Measurements from ENCODE around the gene MTHFD2L.
"Not testable (repeated sequence)": the region's sequence is repeated elsewhere in the genome, so short reads cannot be mapped to it uniquely, and the experiment has no call there.

Gene MTHFD2L

DNA sequence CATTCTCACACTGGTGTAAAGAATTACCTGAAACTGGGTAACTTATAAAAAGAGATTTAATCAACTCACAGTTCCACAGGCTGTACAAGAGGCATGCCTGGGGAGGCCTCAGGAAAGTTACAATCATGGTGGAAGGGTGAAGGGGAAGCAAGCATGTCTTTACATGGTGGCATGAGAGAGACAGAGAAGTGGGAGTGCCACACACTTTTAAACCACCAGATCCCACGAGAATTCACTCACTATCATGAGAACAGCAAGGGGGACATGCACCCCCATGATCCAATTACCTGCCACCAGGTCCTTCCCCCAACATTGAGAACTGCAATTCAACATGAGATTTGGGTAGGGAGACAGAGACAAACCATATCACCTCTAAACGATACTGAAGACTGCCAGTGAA is 173.3 kb downstream of the MTHFD2L start:
- TF ChIP-seq, protein P1, sequence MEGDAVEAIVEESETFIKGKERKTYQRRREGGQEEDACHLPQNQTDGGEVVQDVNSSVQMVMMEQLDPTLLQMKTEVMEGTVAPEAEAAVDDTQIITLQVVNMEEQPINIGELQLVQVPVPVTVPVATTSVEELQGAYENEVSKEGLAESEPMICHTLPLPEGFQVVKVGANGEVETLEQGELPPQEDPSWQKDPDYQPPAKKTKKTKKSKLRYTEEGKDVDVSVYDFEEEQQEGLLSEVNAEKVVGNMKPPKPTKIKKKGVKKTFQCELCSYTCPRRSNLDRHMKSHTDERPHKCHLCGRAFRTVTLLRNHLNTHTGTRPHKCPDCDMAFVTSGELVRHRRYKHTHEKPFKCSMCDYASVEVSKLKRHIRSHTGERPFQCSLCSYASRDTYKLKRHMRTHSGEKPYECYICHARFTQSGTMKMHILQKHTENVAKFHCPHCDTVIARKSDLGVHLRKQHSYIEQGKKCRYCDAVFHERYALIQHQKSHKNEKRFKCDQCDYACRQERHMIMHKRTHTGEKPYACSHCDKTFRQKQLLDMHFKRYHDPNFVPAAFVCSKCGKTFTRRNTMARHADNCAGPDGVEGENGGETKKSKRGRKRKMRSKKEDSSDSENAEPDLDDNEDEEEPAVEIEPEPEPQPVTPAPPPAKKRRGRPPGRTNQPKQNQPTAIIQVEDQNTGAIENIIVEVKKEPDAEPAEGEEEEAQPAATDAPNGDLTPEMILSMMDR (IDR thresholded peaks at IDR 0.05; ENCODE audit: low read depth, low read length): no peak
- DNase-seq (ENCODE audit: extremely low read depth, low read depth): no peak

GRCh38 chr4:74331944-74332343 is 174.0 kb downstream of the MTHFD2L start:
- DNase-seq (ENCODE audit: extremely low read depth, low read depth): no peak
- TF ChIP-seq, protein P1 (IDR thresholded peaks at IDR 0.05; ENCODE audit: low read depth, low read length): no peak

DNA sequence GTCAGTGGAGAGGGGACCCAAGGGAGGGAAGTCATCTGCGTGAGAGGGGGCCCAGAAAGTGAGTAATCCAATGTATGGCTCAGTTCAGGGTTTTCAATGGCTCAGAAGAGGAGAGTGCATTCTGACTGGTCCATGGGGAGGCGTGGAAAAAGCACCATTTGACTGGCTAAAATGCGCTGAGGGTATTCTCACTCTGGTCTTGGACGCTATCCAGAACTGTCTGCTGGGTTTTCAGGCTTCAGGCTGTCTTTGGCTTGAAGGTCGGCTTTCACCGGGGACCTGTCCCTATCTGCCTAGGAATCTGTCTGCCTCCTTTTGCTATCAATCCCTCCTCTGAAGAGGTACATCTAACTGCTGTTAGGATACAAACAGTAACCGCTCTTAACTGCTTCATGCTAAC is 176.7 kb downstream of the MTHFD2L start:
- no peak for DNase-seq (ENCODE audit: extremely low read depth, low read depth)
- TF ChIP-seq, protein P1 (IDR thresholded peaks at IDR 0.05; ENCODE audit: low read depth, low read length): no peak

DNA sequence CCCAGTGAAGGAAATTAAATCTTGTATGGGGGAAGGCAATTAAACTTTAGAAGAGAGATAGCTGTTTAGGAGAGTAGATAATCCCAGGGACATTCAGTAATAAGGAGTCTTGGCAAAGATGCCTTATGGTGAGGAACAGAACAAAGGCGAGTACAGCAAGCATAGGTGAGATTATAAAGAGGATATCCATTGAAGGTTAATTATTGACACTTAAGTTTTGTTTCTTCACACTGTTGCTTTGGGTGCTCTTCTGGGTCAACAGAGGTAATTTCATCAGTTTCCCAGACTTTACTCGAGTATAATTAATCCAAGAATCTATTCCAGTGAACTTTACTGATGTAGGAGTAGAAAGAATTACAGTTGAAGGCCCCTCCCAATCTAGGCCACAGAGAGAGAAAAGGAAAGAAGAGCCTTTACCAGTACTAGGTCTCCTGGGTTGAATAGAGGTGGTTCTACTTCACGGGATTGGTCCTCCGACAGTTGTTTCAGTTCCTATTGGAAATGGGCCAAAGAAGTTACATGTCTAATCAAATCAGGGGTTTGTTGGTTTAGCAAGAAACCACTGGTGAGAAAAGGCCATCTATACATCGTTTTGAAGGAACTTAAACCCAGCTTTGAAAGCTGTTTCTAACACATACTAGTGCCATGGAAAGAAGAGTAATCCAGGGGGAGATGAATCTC is 177.6 kb downstream of the MTHFD2L start:
- TF ChIP-seq, protein P1 (IDR thresholded peaks at IDR 0.05; ENCODE audit: low read depth, low read length): no peak
- DNase-seq (ENCODE audit: extremely low read depth, low read depth): no peak

DNA sequence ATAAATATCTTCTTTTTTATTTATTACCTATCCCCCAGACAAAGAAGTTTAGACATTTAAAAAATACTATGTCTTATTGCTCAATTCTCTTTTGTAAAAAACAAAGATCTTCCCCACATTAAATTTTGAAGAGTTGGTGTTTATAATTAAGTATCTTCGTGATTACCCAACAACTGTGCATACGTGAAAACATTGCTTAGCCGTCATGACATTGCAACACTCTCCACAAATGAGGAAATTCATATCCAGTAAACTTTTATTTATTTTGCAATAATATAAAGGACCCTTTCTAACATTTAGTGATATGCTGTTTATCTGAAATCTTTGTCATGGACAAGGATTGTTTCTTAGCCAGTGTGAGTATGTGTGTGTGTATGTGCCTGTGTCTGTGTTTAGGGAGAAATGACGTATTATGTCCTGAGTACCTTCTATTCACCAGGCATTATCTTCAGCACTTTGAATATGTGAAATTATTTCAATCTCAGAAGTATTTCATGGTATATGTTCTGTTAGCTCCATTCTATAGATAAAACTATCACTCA is 180.9 kb downstream of the MTHFD2L start:
- TF ChIP-seq, protein P1 (IDR thresholded peaks at IDR 0.05; ENCODE audit: low read depth, low read length): no peak

GRCh38 chr4:74339501-74339900 is 181.6 kb downstream of the MTHFD2L start:
- DNase-seq (ENCODE audit: extremely low read depth, low read depth): no peak
- TF ChIP-seq, protein P1 (IDR thresholded peaks at IDR 0.05; ENCODE audit: low read depth, low read length): no peak

More for the DNA sequence above, 180.9 kb downstream of the MTHFD2L start:
- no peak for DNase-seq (ENCODE audit: extremely low read depth, low read depth)

GRCh38 chr4:74340421-74340820 is 182.5 kb downstream of the MTHFD2L start:
- not testable (repeated sequence) for DNase-seq (ENCODE audit: extremely low read depth, low read depth)

DNA sequence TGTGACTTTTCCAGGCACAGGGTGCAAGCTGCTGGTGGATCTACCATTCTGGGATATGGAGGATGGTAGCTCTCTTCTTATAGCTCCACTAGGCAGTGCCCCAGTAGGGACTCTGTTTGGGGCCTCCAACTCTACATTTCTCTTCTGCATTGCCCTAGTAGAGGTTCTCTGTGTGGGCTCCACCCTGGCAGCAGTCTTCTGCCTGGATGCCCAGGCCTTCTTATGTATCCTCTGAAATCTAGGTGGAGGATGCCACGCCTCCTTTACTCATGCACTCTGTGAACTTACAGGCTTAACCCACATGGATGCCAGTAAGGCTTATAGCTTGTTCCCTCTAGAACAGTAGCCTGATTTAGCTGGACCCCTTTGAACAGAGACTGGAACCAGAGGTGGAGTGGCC is 186.1 kb downstream of the MTHFD2L start:
- no peak for DNase-seq (ENCODE audit: extremely low read depth, low read depth)
- TF ChIP-seq, protein P1 (IDR thresholded peaks at IDR 0.05; ENCODE audit: low read depth, low read length): no peak

Data from AG09319 (cell line).